Pancreas (tissue), 10 donors: ENCODE measurements around the gene ALOXE3. TPM values are rescaled to one million over a fixed set of nuclear protein-coding genes. Genes with fewer than 3 reads are reported as not detected.

ENCODE experiments used
- ATAC-seq, 4 donors: fragments of 200-7000 bp; cut with Tn5 transposase; one replicate each; pipeline versions ENCODE4 v1.8.0 to v1.9.1; 2020; ENCODE audit warnings: mild to moderate bottlenecking in 4 of 4, moderate library complexity in 4 of 4
- DNase-seq, 6 donors: peaks; one replicate each; pipeline ENCODE4 v3.0.0-alpha.2; 2020
- FAIRE-seq: peaks from 2 replicates; lab custom pipeline; 2012; peaks lifted over from hg19 to GRCh38; lab: Jason Lieb, UNC
- H3K27ac ChIP-seq, 4 donors: fragments of 200-600 bp; sonication (generic); 1 replicate in 3 of 4; 2 replicates in 1 of 4; pipeline versions ENCODE4 v1.5.0 to v1.8.0; 2020
- H3K27me3 ChIP-seq, 4 donors: fragments of 200-600 bp; one replicate each; pipeline ENCODE4 v1.8.0; 2021
- H3K36me3 ChIP-seq, 3 donors: fragments of 200-600 bp; sonication (generic) in 1 of 3; one replicate each; pipeline versions ENCODE4 v1.5.0 to v1.8.0; 2020 to 2021
- H3K4me1 ChIP-seq, 3 donors: fragments of 200-600 bp; one replicate each; pipeline ENCODE4 v1.8.0; 2021
- H3K4me3 ChIP-seq, 4 donors: fragments of 200-600 bp; sonication (generic) in 2 of 4; one replicate each; pipeline versions ENCODE4 v1.5.0 to v1.8.0; 2020 to 2021
- H3K9me3 ChIP-seq, 4 donors: fragments of 200-600 bp; one replicate each; pipeline ENCODE4 v1.8.0; 2021
- WGBS, 2 donors: extraction: QIAGEN DNeasy Blood & Tissue Kit; methylation state at CpG; one replicate each; pipeline ENCODE4 v1.1.7; 2013; 5-methylcytosine and 5-hydroxymethylcytosine counted together
- intact Hi-C, 3 donors: fragments of 100-400 bp; cut with DNase I; formaldehyde crosslinking; loops; one replicate each; pipeline versions ENCODE4 v1.11.1 to v1.14.2; 2022
- polyA plus RNA-seq, 2 donors: library from polyadenylated mRNA; stranded (reverse); fragments of 200-250 nt; gene quantifications; one replicate each; pipeline ENCODE4 v1.2.3, GENCODE V29; 2013
- total RNA-seq, 6 donors: library from RNA; stranded (reverse); fragmentation: NEBNext Ultra II Directional in 4 of 6; extraction: Animal tissue kit (Norgen Biotek cat#: 25700) in 4 of 6; gene quantifications; one replicate each; pipeline versions ENCODE4 v1.2.1 to v1.2.4, GENCODE V29; 2021 to 2023
- TF ChIP-seq, protein P1 (sequence below), 4 donors: fragments of 200-600 bp; sonication (generic) in 3 of 4; IDR thresholded peaks; one replicate each; pipeline versions ENCODE4 v1.5.0 to v1.8.0; 2021; ENCODE audit warnings: antibody characterized with exemption in 4 of 4
- donor health status: healthy with polysubstance abuse.
- donor health status: DM: no; HTN: no; CAD: no; lungs with moderate emphysema.
- donor health status: DM: no; HTN: no; CAD: no.
- donor health status: control.
- donor health status: control.
- donor health status: Bipolar disorder and iron deficiency.
- donor health status: DM: yes; HTN: yes; CAD: no.
- donor health status: DM: no; HTN: no; CAD: no.
- donor health status: DM: no; HTN: no; CAD: no.
- donor health status: DM: yes; HTN: yes; CAD: no.

ALOXE3 gene
- not detected for total RNA-seq
- under 1 TPM in 1 of 2 donors, not detected in 1; 0.35 TPM for polyA plus RNA-seq

DNA sequence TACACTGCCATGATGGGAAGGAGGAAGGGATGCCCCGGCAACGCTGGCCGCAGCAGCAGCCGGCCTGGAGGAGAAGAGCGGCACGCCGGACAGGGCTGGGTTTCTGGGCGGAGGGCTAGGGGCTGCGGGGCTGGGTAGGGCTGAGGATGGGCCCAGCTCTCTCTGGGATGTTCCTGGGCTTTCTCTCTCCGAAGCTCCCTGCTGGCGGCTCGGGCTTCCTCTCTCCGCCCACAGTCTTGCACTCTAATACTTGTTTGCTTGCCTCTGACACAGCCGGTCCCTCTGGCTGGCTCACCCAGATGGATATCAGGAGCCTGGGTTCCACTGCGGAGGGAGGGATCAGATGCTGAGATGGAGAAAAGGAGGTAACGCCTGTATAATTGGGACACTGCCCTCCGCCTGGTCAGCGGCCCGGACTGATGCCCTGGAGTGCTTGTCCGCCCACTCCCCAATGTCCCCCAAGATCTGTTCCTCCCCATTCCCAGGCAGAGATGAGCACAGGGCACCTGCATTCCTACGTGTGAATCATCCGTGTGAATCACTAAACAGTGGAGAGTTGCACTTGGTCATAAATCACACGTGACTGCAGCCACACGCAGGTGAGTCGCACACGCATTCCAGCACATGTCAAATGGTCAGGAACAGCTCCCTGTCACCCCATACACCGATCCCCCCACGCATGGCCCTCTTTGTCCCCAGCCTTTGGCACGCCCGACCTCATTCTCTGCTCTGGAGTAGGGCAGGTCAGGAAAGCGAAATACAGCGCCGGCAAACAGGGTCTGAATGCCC is at the start of gene ALOXE3:
ALOXE3 (minus strand) TSS at position 535 of the 789 bp plus-strand sequence; CDS start at position 11, 524 bp downstream.
- peak within 1 kb of the TSS; percentile 53 to 73 (median 64) for H3K27ac ChIP-seq
- H3K27me3 ChIP-seq: peaks cover 0 to 9% (median 0%) of the 10 kb centered on the region in 4 donors
- intact Hi-C loops: loop anchor here in 2 of 3 donors (2.0 to 10.0 kb wide), 2 partner anchors 53 to 69 kb away; no protein-coding TSS in a partner anchor
- FAIRE-seq (no peak), DNase-seq (peak in 3 of 6 donors; percentile 54 to 76 (median 65)), ATAC-seq (peak; percentile 2 to 9 (median 6))
- H3K36me3 ChIP-seq: no peaks in the 10 kb centered on the region
- no peaks in the 10 kb centered on the region for H3K9me3 ChIP-seq
- H3K4me1 ChIP-seq: peaks cover 12 to 31% (median 28%) of the 10 kb centered on the region in 3 donors
- H3K4me3 ChIP-seq: peak within 1 kb of the TSS; percentile 7 to 54 (median 34)
- 3 to 5% methylated on average over 33 of the region's 33 CpGs for WGBS, 2 donors
- TF ChIP-seq, protein P1, sequence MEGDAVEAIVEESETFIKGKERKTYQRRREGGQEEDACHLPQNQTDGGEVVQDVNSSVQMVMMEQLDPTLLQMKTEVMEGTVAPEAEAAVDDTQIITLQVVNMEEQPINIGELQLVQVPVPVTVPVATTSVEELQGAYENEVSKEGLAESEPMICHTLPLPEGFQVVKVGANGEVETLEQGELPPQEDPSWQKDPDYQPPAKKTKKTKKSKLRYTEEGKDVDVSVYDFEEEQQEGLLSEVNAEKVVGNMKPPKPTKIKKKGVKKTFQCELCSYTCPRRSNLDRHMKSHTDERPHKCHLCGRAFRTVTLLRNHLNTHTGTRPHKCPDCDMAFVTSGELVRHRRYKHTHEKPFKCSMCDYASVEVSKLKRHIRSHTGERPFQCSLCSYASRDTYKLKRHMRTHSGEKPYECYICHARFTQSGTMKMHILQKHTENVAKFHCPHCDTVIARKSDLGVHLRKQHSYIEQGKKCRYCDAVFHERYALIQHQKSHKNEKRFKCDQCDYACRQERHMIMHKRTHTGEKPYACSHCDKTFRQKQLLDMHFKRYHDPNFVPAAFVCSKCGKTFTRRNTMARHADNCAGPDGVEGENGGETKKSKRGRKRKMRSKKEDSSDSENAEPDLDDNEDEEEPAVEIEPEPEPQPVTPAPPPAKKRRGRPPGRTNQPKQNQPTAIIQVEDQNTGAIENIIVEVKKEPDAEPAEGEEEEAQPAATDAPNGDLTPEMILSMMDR (IDR thresholded peaks at IDR 0.05): no peak

- Histone ChIP-seq H3K36me3 (no peaks in the 10 kb centered on the region), H3K27me3 (no peaks in the 10 kb centered on the region), H3K4me1 (peaks cover 9 to 11% (median 10%) of the 10 kb centered on the region in 3 donors), H3K4me3 (no peak overlapping the region), H3K9me3 (no peaks in the 10 kb centered on the region), H3K27ac (no peak overlapping the region)
- WGBS, 2 donors: 75 to 80% methylated on average over 3 of the region's 3 CpGs
- no peak for ATAC-seq
- no peak for DNase-seq
- FAIRE-seq: no peak
- TF ChIP-seq, protein P1 (IDR thresholded peaks at IDR 0.05): no peak
- intact Hi-C loops: no loop called here
Measured at GRCh38 chr17:8167526-8167925, 49.2 kb upstream of the ALOXE3 start.

- H3K9me3 ChIP-seq: no peaks in the 10 kb centered on the region
- no peaks in the 10 kb centered on the region for H3K27me3 ChIP-seq
- intact Hi-C loops: no loop called here
- peaks cover 10 to 12% (median 10%) of the 10 kb centered on the region in 3 donors for H3K4me1 ChIP-seq
- no peak overlapping the region for H3K4me3 ChIP-seq
- ATAC-seq: no peak
- WGBS, 2 donors: 92 to 96% methylated on average over 6 of the region's 6 CpGs
- no peaks in the 10 kb centered on the region for H3K36me3 ChIP-seq
- DNase-seq: peak in 2 of 6 donors; percentile 15 to 45
- no peak overlapping the region for H3K27ac ChIP-seq
- TF ChIP-seq, protein P1 (IDR thresholded peaks at IDR 0.05): no peak
- no peak for FAIRE-seq
Measured at GRCh38 chr17:8166731-8167130, 48.4 kb upstream of the ALOXE3 start.

GRCh38 chr17:8164815-8165131 is 46.5 kb upstream of the ALOXE3 start:
- Histone ChIP-seq H3K4me1 (peaks cover 17 to 18% (median 17%) of the 10 kb centered on the region in 3 donors), H3K4me3 (no peak overlapping the region), H3K9me3 (no peaks in the 10 kb centered on the region), H3K27ac (peak overlapping the region in 2 of 4 donors; percentile 98 to 99), H3K27me3 (no peaks in the 10 kb centered on the region), H3K36me3 (no peaks in the 10 kb centered on the region)
- FAIRE-seq: no peak
- WGBS, 2 donors: 75 to 77% methylated on average over 6 of the region's 6 CpGs
- peak in 2 of 6 donors; percentile 18 to 20 for DNase-seq
- intact Hi-C loops: loop anchor here in 1 of 3 donors (5.0 kb wide), 1 partner anchor 37 kb away; no protein-coding TSS in a partner anchor
- no peak for ATAC-seq
- TF ChIP-seq, protein P1 (IDR thresholded peaks at IDR 0.05): no peak
